D341Med (cell line): Measurements from ENCODE around the gene LHFPL3.

ENCODE experiments used
- DNase-seq: peaks from one replicate; pipeline ENCODE4 v3.0.0; 2012; ENCODE audit warnings: low spot score

The LHFPL3 gene

GRCh38 chr7:104801022-104801421, 472.6 kb downstream of the LHFPL3 start:
- no peak for DNase-seq

- no peak for DNase-seq
Measured at GRCh38 chr7:104803931-104804330, 475.5 kb downstream of the LHFPL3 start.

GRCh38 chr7:104804696-104805095, 476.3 kb downstream of the LHFPL3 start:
- DNase-seq, result no peak

GRCh38 chr7:104805449-104806317, 477.3 kb downstream of the LHFPL3 start:
- DNase-seq, result no peak

GRCh38 chr7:104807671-104808070, 479.3 kb downstream of the LHFPL3 start:
- DNase-seq, result no peak

- DNase-seq, result no peak
Measured at GRCh38 chr7:104809906-104810305, 481.5 kb downstream of the LHFPL3 start.

- no peak for DNase-seq
Measured at GRCh38 chr7:104814126-104814525, 485.7 kb downstream of the LHFPL3 start.

GRCh38 chr7:104814671-104815400, 486.4 kb downstream of the LHFPL3 start:
- no peak for DNase-seq

GRCh38 chr7:104816537-104816936, 488.1 kb downstream of the LHFPL3 start:
- DNase-seq, result no peak

GRCh38 chr7:104818961-104819880, 490.8 kb downstream of the LHFPL3 start:
- no peak for DNase-seq

GRCh38 chr7:104820836-104821535, 492.6 kb downstream of the LHFPL3 start:
- DNase-seq, result no peak

- DNase-seq, result no peak
Measured at GRCh38 chr7:104823177-104823576, 494.8 kb downstream of the LHFPL3 start.

GRCh38 chr7:104825099-104825498, 496.7 kb downstream of the LHFPL3 start:
- no peak for DNase-seq

- DNase-seq, result no peak
Measured at GRCh38 chr7:104826135-104826534, 497.7 kb downstream of the LHFPL3 start.

- no peak for DNase-seq
Measured at GRCh38 chr7:104836976-104837375, 508.6 kb downstream of the LHFPL3 start.

GRCh38 chr7:104838537-104839299, 510.3 kb downstream of the LHFPL3 start:
- DNase-seq, result no peak

- no peak for DNase-seq
Measured at GRCh38 chr7:104839842-104840241, 511.4 kb downstream of the LHFPL3 start.

GRCh38 chr7:104841798-104842197, 513.4 kb downstream of the LHFPL3 start:
- no peak for DNase-seq

- no peak for DNase-seq
Measured at GRCh38 chr7:104843198-104843597, 514.8 kb downstream of the LHFPL3 start.

- no peak for DNase-seq
Measured at GRCh38 chr7:104845557-104845956, 517.2 kb downstream of the LHFPL3 start.

GRCh38 chr7:104846731-104847130, 518.3 kb downstream of the LHFPL3 start:
- DNase-seq, result no peak
